Activated CD4-positive, alpha-beta T cell treated with anti-CD3 and anti-CD28 coated beads for 36 hours (primary cell): Measurements from ENCODE around the gene ABHD6. TPM values are rescaled to one million over a fixed set of nuclear protein-coding genes. Genes with fewer than 3 reads are reported as not detected.

Source experiments
- ATAC-seq: fragments of 200-7000 bp; cut with Tn5 transposase; one replicate; pipeline ENCODE4 v1.10.0; 2021; ENCODE audit warnings: mild to moderate bottlenecking, moderate library complexity
- CTCF ChIA-PET: fragments of 350-600 bp; sonication (Branson Sonifier 250); formaldehyde crosslinking; loops from one replicate; lab custom pipeline; 2021; ENCODE audit warnings: antibody characterized with exemption; lab: Charles Lee
- POLR2A ChIA-PET: fragments of 350-600 bp; sonication (Branson Sonifier 250); formaldehyde crosslinking; loops from one replicate; lab custom pipeline; 2021; ENCODE audit warnings: antibody characterized with exemption, inconsistent platforms; lab: Charles Lee
- DNase-seq: peaks from one replicate; pipeline ENCODE4 v3.0.0-alpha.2; 2020
- H3K27ac Mint-ChIP-seq: one replicate; pipeline ENCODE4 v1.8.0; 2021; ENCODE audit warnings: mixed read lengths
- H3K27me3 Mint-ChIP-seq: one replicate; pipeline ENCODE4 v1.8.0; 2021; ENCODE audit warnings: mixed read lengths
- H3K36me3 Mint-ChIP-seq: one replicate; pipeline ENCODE4 v1.8.0; 2021; ENCODE audit warnings: low read depth, mixed read lengths
- H3K4me1 Mint-ChIP-seq: one replicate; pipeline ENCODE4 v1.8.0; 2021; ENCODE audit warnings: mixed read lengths
- H3K4me3 Mint-ChIP-seq: one replicate; pipeline ENCODE4 v1.8.0; 2021; ENCODE audit warnings: mild to moderate bottlenecking, moderate library complexity, mixed read lengths
- H3K9me3 Mint-ChIP-seq: one replicate; pipeline ENCODE4 v1.8.0; 2021; ENCODE audit warnings: low read depth, mixed read lengths
- intact Hi-C, 2 experiments: fragments of 100-400 bp; cut with DNase I in 1 of 2; cut with micrococcal nuclease in 1 of 2; formaldehyde crosslinking; loops; one replicate each; pipeline versions ENCODE4 v1.14.2 to v1.15.1; 2022 to 2024; cut with DNase I, micrococcal nuclease
- total RNA-seq, 2 experiments: library from RNA; stranded (reverse); gene quantifications; one replicate each; pipeline ENCODE4 v1.2.3, GENCODE V29; 2021

Gene ABHD6
- total RNA-seq, 2 experiments from 2014 or later, result 3.0 to 3.5 TPM

GRCh38 chr3:58299075-58299474 is 61.5 kb downstream of the ABHD6 start:
- Mint-ChIP-seq H3K4me3 (no peak overlapping the region), H3K9me3 (peaks cover 3% of the 10 kb centered on the region), H3K36me3 (no peaks in the 10 kb centered on the region), H3K4me1 (no peaks in the 10 kb centered on the region), H3K27me3 (peaks cover 14% of the 10 kb centered on the region), H3K27ac (no peak overlapping the region)
- ATAC-seq, result no peak
- ChIA-PET POLR2A (no interaction called here), CTCF (interaction anchor here (0.7 to 2.6 kb wide), 3 partner anchors 82 to 115 kb away, joined by 3 to 12 read pairs (median 4); no protein-coding TSS in a partner anchor)
- DNase-seq, result no peak
- intact Hi-C loops, result no loop called here

GRCh38 chr3:58299839-58300516 is 62.4 kb downstream of the ABHD6 start:
- Mint-ChIP-seq H3K36me3 (no peaks in the 10 kb centered on the region), H3K27me3 (peaks cover 14% of the 10 kb centered on the region), H3K27ac (no peak overlapping the region), H3K4me1 (no peaks in the 10 kb centered on the region), H3K4me3 (no peak overlapping the region), H3K9me3 (peaks cover 3% of the 10 kb centered on the region)
- ChIA-PET CTCF (interaction anchor here (0.6 to 2.6 kb wide), 6 partner anchors 64 to 192 kb away, joined by 3 to 12 read pairs (median 4); partner anchors contain the start of gene KCTD6), POLR2A (no interaction called here)
- DNase-seq (no peak), ATAC-seq (no peak)
- intact Hi-C loops, result loop anchor here (1.0 kb wide), 1 partner anchor 113 kb away; no protein-coding TSS in a partner anchor

- Mint-ChIP-seq H3K27ac (peak within 1 kb of the TSS; percentile 97), H3K4me1 (peaks cover 30% of the 10 kb centered on the region)
These were observed 68.5 kb downstream of the ABHD6 start, which contains the start of the genes HTD2 and RPP14 for GRCh38 chr3:58305882-58306711. Gene HTD2, plus strand, starts transcription at chr3:58306520. Its CDS starts 11,094 bp downstream, at chr3:58317614. Gene RPP14, plus strand, starts transcription at chr3:58306245. Its CDS starts 4,085 bp downstream, at chr3:58310330.

GRCh38 chr3:58307639-58308215 is 70.1 kb downstream of the ABHD6 start:
- POLR2A ChIA-PET, result no interaction called here
- ATAC-seq, result no peak
- Mint-ChIP-seq H3K4me1 (peaks cover 30% of the 10 kb centered on the region), H3K4me3 (peak overlapping the region; percentile 97), H3K27ac (peak overlapping the region; percentile 97), H3K36me3 (peaks cover 37% of the 10 kb centered on the region), H3K9me3 (no peaks in the 10 kb centered on the region), H3K27me3 (no peaks in the 10 kb centered on the region)
- DNase-seq, result peak; percentile 63
- CTCF ChIA-PET, result interaction anchor here (0.6 to 5.1 kb wide), 29 partner anchors 9 to 324 kb away, joined by 3 to 72 read pairs (median 6); partner anchors contain the start of genes ABHD6, KCTD6 and PXK
- intact Hi-C loops, result loop anchor here (1.0 to 5.0 kb wide), 11 partner anchors 14 to 745 kb away; partner anchors contain the start of genes ARF4 (in 1 of the 2), CFAP20DC (in 1 of the 2) and PDHB (in 1 of the 2)

More at GRCh38 chr3:58305882-58306711, 68.5 kb downstream of the ABHD6 start, which contains the start of the genes HTD2 and RPP14:
- CTCF ChIA-PET, result interaction anchor here (0.6 to 5.1 kb wide), 64 partner anchors 8 to 1008 kb away, joined by 3 to 72 read pairs (median 4); partner anchors contain the start of genes ABHD6, KCTD6, PDHB and PXK
- intact Hi-C loops, result loop anchor here (1.0 to 5.0 kb wide), 23 partner anchors 18 to 1079 kb away; partner anchors contain the start of genes KCTD6 (in 2 of the 2), ABHD6 (in 1 of the 2), APPL1 (in 1 of the 2) and ARF4 (in 1 of the 2)
- Mint-ChIP-seq H3K4me3 (peak within 1 kb of the TSS; percentile 97), H3K27me3 (peaks cover 2% of the 10 kb centered on the region), H3K36me3 (peaks cover 26% of the 10 kb centered on the region), H3K9me3 (peaks cover 3% of the 10 kb centered on the region)
- ATAC-seq (peak; percentile 90), DNase-seq (peak; percentile 99)
- POLR2A ChIA-PET, result interaction anchor here (0.6 to 1.8 kb wide), 11 partner anchors 18 to 223 kb away, joined by 3 to 5 read pairs (median 4); partner anchors contain the start of gene KCTD6

GRCh38 chr3:58308728-58309127 is 71.1 kb downstream of the ABHD6 start:
- no peak for DNase-seq
- POLR2A ChIA-PET, result no interaction called here
- CTCF ChIA-PET, result interaction anchor here (1.3 to 5.1 kb wide), 7 partner anchors 13 to 155 kb away, joined by 3 to 72 read pairs (median 40); partner anchors contain the start of gene PXK
- Mint-ChIP-seq H3K27ac (peak overlapping the region; percentile 97), H3K4me1 (peaks cover 30% of the 10 kb centered on the region), H3K4me3 (peak overlapping the region; percentile 97), H3K27me3 (no peaks in the 10 kb centered on the region), H3K9me3 (no peaks in the 10 kb centered on the region), H3K36me3 (peaks cover 45% of the 10 kb centered on the region)
- intact Hi-C loops, result loop anchor here (5.0 kb wide), 3 partner anchors 131 to 744 kb away; partner anchors contain the start of gene CFAP20DC (in 1 of the 2)
- ATAC-seq, result no peak

- peaks cover 33% of the 10 kb centered on the region for H3K36me3 Mint-ChIP-seq
- no peaks in the 10 kb centered on the region for H3K9me3 Mint-ChIP-seq
- no peaks in the 10 kb centered on the region for H3K27me3 Mint-ChIP-seq
- POLR2A ChIA-PET, result no interaction called here
- no peak overlapping the region for H3K4me3 Mint-ChIP-seq
- no peak for ATAC-seq
- no peak overlapping the region for H3K27ac Mint-ChIP-seq
- CTCF ChIA-PET, result interaction anchor here (2.5 to 9.5 kb wide), 2 partner anchors 10 to 97 kb away, joined by 6 to 72 read pairs; partner anchors contain the start of genes HTD2 and RPP14
- intact Hi-C loops, result no loop called here
- peaks cover 7% of the 10 kb centered on the region for H3K4me1 Mint-ChIP-seq
- no peak for DNase-seq
These were observed 80.2 kb downstream of the ABHD6 start for GRCh38 chr3:58317811-58318210.

GRCh38 chr3:58321791-58322190 is 84.2 kb downstream of the ABHD6 start:
- no peak overlapping the region for H3K4me3 Mint-ChIP-seq
- no peak for ATAC-seq
- ChIA-PET POLR2A (no interaction called here), CTCF (interaction anchor here (0.8 to 9.5 kb wide), 11 partner anchors 11 to 248 kb away, joined by 3 to 72 read pairs (median 3); partner anchors contain the start of genes HTD2 and RPP14)
- peaks cover 10% of the 10 kb centered on the region for H3K36me3 Mint-ChIP-seq
- H3K9me3 Mint-ChIP-seq, result no peaks in the 10 kb centered on the region
- intact Hi-C loops, result loop anchor here (1.0 to 5.0 kb wide), 7 partner anchors 14 to 731 kb away; partner anchors contain the start of gene CFAP20DC (in 1 of the 2)
- no peak overlapping the region for H3K27ac Mint-ChIP-seq
- DNase-seq, result no peak
- H3K27me3 Mint-ChIP-seq, result no peaks in the 10 kb centered on the region
- peaks cover 40% of the 10 kb centered on the region for H3K4me1 Mint-ChIP-seq

GRCh38 chr3:58322793-58323192 is 85.2 kb downstream of the ABHD6 start:
- H3K36me3 Mint-ChIP-seq, result peaks cover 8% of the 10 kb centered on the region
- intact Hi-C loops, result loop anchor here (5.0 kb wide), 3 partner anchors 210 to 730 kb away; partner anchors contain the start of gene CFAP20DC (in 1 of the 2)
- CTCF ChIA-PET, result interaction anchor here (0.6 to 9.5 kb wide), 5 partner anchors 12 to 1800 kb away, joined by 4 to 72 read pairs (median 5); partner anchors contain the start of genes HTD2 and RPP14
- H3K27ac Mint-ChIP-seq, result peak overlapping the region; percentile 25
- POLR2A ChIA-PET, result interaction anchor here (0.7 kb wide), 1 partner anchor 93 kb away, joined by 4 read pairs; no protein-coding TSS in a partner anchor
- H3K27me3 Mint-ChIP-seq, result no peaks in the 10 kb centered on the region
- DNase-seq (no peak), ATAC-seq (no peak)
- H3K4me1 Mint-ChIP-seq, result peaks cover 40% of the 10 kb centered on the region
- no peaks in the 10 kb centered on the region for H3K9me3 Mint-ChIP-seq
- no peak overlapping the region for H3K4me3 Mint-ChIP-seq

GRCh38 chr3:58323529-58324390 is 86.2 kb downstream of the ABHD6 start:
- intact Hi-C loops, result loop anchor here (1.0 to 5.0 kb wide), 8 partner anchors 9 to 729 kb away; partner anchors contain the start of genes HTD2 (in 2 of the 2), RPP14 (in 2 of the 2), CFAP20DC (in 1 of the 2) and PDHB (in 1 of the 2)
- ATAC-seq, result peak; percentile 88
- ChIA-PET CTCF (interaction anchor here (0.9 to 9.5 kb wide), 10 partner anchors 9 to 167 kb away, joined by 3 to 72 read pairs (median 4); partner anchors contain the start of genes HTD2, PXK and RPP14), POLR2A (interaction anchor here (0.6 to 1.3 kb wide), 3 partner anchors 9 to 17 kb away, joined by 3 to 5 read pairs (median 4); partner anchors contain the start of genes HTD2 and RPP14)
- Mint-ChIP-seq H3K4me3 (peak overlapping the region; percentile 29), H3K27me3 (no peaks in the 10 kb centered on the region), H3K36me3 (peaks cover 5% of the 10 kb centered on the region), H3K4me1 (peaks cover 40% of the 10 kb centered on the region), H3K9me3 (no peaks in the 10 kb centered on the region), H3K27ac (peak overlapping the region; percentile 86)
- no peak for DNase-seq
